ENCODE data around the gene VNN1. TPM values are rescaled to one million over a fixed set of nuclear protein-coding genes. Genes with fewer than 3 reads are reported as not detected.

Gene VNN1
- total RNA-seq, 1 donor from 2014 or later = 10.0 TPM

GRCh38 chr6:132751828-132752227 is 38.0 kb upstream of the VNN1 start:
- Histone ChIP-seq H3K9me3 (no peaks in the 10 kb centered on the region), H3K4me3 (no peak overlapping the region), H3K36me3 (no peaks in the 10 kb centered on the region), H3K27ac (no peak overlapping the region), H3K4me1 (peaks cover 3% of the 10 kb centered on the region), H3K27me3 (ENCODE audit: low read depth) (no peaks in the 10 kb centered on the region)
- intact Hi-C loops (cut with DNase I) = no loop called here
- DNase-seq = no peak
- ATAC-seq = no peak
- TF ChIP-seq, protein P1, sequence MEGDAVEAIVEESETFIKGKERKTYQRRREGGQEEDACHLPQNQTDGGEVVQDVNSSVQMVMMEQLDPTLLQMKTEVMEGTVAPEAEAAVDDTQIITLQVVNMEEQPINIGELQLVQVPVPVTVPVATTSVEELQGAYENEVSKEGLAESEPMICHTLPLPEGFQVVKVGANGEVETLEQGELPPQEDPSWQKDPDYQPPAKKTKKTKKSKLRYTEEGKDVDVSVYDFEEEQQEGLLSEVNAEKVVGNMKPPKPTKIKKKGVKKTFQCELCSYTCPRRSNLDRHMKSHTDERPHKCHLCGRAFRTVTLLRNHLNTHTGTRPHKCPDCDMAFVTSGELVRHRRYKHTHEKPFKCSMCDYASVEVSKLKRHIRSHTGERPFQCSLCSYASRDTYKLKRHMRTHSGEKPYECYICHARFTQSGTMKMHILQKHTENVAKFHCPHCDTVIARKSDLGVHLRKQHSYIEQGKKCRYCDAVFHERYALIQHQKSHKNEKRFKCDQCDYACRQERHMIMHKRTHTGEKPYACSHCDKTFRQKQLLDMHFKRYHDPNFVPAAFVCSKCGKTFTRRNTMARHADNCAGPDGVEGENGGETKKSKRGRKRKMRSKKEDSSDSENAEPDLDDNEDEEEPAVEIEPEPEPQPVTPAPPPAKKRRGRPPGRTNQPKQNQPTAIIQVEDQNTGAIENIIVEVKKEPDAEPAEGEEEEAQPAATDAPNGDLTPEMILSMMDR (IDR thresholded peaks at IDR 0.05) = no peak

GRCh38 chr6:132751306-132751705 is 37.5 kb upstream of the VNN1 start:
- intact Hi-C loops (cut with DNase I) = no loop called here
- Histone ChIP-seq H3K27me3 (ENCODE audit: low read depth) (no peaks in the 10 kb centered on the region), H3K4me1 (peaks cover 3% of the 10 kb centered on the region), H3K36me3 (no peaks in the 10 kb centered on the region), H3K27ac (no peak overlapping the region), H3K9me3 (no peaks in the 10 kb centered on the region), H3K4me3 (no peak overlapping the region)
- ATAC-seq (no peak), DNase-seq (no peak)
- TF ChIP-seq, protein P1 (IDR thresholded peaks at IDR 0.05) = no peak

- no peak for ATAC-seq
- H3K4me3 ChIP-seq = no peak overlapping the region
- intact Hi-C loops (cut with DNase I) = no loop called here
- TF ChIP-seq, protein P1 (IDR thresholded peaks at IDR 0.05) = no peak
- H3K36me3 ChIP-seq = no peaks in the 10 kb centered on the region
- no peaks in the 10 kb centered on the region for H3K9me3 ChIP-seq
- H3K27ac ChIP-seq = no peak overlapping the region
- H3K27me3 ChIP-seq (ENCODE audit: low read depth) = no peaks in the 10 kb centered on the region
- peaks cover 3% of the 10 kb centered on the region for H3K4me1 ChIP-seq
- DNase-seq = no peak
Measured at GRCh38 chr6:132750455-132751248, 36.8 kb upstream of the VNN1 start.

DNA sequence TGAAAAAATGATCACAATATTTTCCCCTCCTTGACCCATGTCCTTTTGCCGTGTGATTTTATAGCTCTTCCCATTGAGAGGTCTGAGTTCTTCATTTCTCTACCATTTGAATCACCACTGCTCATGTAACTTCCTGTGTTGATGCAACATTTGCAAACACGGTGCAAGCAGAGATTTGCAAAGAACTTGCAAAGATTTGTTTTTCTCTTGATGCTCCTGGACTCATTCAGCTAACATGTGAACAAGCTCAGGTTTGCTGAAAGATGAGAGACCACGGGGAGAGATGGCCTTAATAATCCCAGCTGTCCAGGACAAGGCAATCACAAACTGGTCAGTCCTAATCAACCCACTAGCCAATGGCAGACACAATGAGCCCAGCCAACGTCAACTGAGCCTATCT is 35.3 kb upstream of the VNN1 start:
- Histone ChIP-seq H3K27ac (peak overlapping the region; percentile 46), H3K9me3 (no peaks in the 10 kb centered on the region), H3K4me3 (no peak overlapping the region), H3K27me3 (ENCODE audit: low read depth) (no peaks in the 10 kb centered on the region), H3K36me3 (no peaks in the 10 kb centered on the region), H3K4me1 (peaks cover 3% of the 10 kb centered on the region)
- intact Hi-C loops (cut with DNase I) = no loop called here
- DNase-seq (no peak), ATAC-seq (peak; percentile 57 to 61)
- TF ChIP-seq, protein P1 (IDR thresholded peaks at IDR 0.05) = no peak

GRCh38 chr6:132748446-132748845 is 34.6 kb upstream of the VNN1 start:
- peaks cover 3% of the 10 kb centered on the region for H3K4me1 ChIP-seq
- intact Hi-C loops (cut with DNase I) = no loop called here

More at GRCh38 chr6:132748446-132748845, 34.6 kb upstream of the VNN1 start:
- no peaks in the 10 kb centered on the region for H3K36me3 ChIP-seq
- peak overlapping the region; percentile 9 for H3K27ac ChIP-seq
- H3K9me3 ChIP-seq = no peaks in the 10 kb centered on the region
- H3K4me3 ChIP-seq = no peak overlapping the region
- H3K27me3 ChIP-seq (ENCODE audit: low read depth) = no peaks in the 10 kb centered on the region
- TF ChIP-seq, protein P1 (IDR thresholded peaks at IDR 0.05) = no peak
- DNase-seq (no peak), ATAC-seq (no peak)
